Measurements from ENCODE around the gene FAM222A.

FAM222A gene

DNA sequence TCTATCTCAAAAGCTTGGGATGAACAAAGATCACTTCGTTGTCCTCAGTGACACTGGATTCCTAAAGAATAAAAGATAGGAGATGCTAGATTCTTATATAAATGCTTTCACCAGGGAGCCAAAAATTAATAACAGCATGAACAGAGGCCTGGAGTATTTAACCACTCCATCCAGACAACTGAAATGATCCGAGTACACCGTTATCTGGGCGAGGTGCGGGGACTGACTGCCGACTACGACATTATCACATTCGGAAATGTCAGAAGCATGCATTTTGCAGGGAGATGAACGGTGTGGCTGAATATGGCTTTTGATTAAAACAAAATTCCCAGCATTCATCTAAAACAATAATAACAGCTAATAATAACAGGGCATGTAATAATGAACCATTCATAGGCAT lies 63.0 kb downstream of the FAM222A start:
- no peaks in the 10 kb centered on the region for H3K36me3 ChIP-seq (ENCODE audit: insufficient read depth, low read length)
- 96% methylated on average over 8 of the region's 9 CpGs for WGBS
- H3K9me3 ChIP-seq (ENCODE audit: insufficient read depth, low read depth, low read length) = no peaks in the 10 kb centered on the region
- H3K27me3 ChIP-seq (ENCODE audit: insufficient read depth, low read length) = no peaks in the 10 kb centered on the region
- H3K27ac ChIP-seq (ENCODE audit: low read depth, low read length) = no peak overlapping the region
- H3K4me3 ChIP-seq (ENCODE audit: low read length) = no peak overlapping the region
- no peak overlapping the region for H3K9ac ChIP-seq (ENCODE audit: low read depth, low read length)
- H3K4me1 ChIP-seq (ENCODE audit: insufficient read depth, low read length) = no peaks in the 10 kb centered on the region

GRCh38 chr12:109777544-109777943 lies 63.9 kb downstream of the FAM222A start:
- no peaks in the 10 kb centered on the region for H3K9me3 ChIP-seq (ENCODE audit: insufficient read depth, low read depth, low read length)
- H3K9ac ChIP-seq (ENCODE audit: low read depth, low read length) = no peak overlapping the region
- no peak overlapping the region for H3K27ac ChIP-seq (ENCODE audit: low read depth, low read length)
- no peaks in the 10 kb centered on the region for H3K4me1 ChIP-seq (ENCODE audit: insufficient read depth, low read length)
- H3K4me3 ChIP-seq (ENCODE audit: low read length) = no peak overlapping the region
- H3K36me3 ChIP-seq (ENCODE audit: insufficient read depth, low read length) = no peaks in the 10 kb centered on the region
- H3K27me3 ChIP-seq (ENCODE audit: insufficient read depth, low read length) = no peaks in the 10 kb centered on the region
- 63% methylated on average over 5 of the region's 5 CpGs for WGBS

- Histone ChIP-seq H3K27me3 (ENCODE audit: insufficient read depth, low read length) (no peaks in the 10 kb centered on the region), H3K4me1 (ENCODE audit: insufficient read depth, low read length) (no peaks in the 10 kb centered on the region), H3K9ac (ENCODE audit: low read depth, low read length) (no peak overlapping the region), H3K36me3 (ENCODE audit: insufficient read depth, low read length) (no peaks in the 10 kb centered on the region), H3K9me3 (ENCODE audit: insufficient read depth, low read depth, low read length) (no peaks in the 10 kb centered on the region), H3K4me3 (ENCODE audit: low read length) (no peak overlapping the region), H3K27ac (ENCODE audit: low read depth, low read length) (no peak overlapping the region)
- 93% methylated on average over 1 of the region's 1 CpG for WGBS
These were observed 65.1 kb downstream of the FAM222A start for GRCh38 chr12:109778684-109779083.

GRCh38 chr12:109779382-109779781 lies 65.8 kb downstream of the FAM222A start:
- 95% methylated on average over 6 of the region's 6 CpGs for WGBS
- Histone ChIP-seq H3K9ac (ENCODE audit: low read depth, low read length) (no peak overlapping the region), H3K36me3 (ENCODE audit: insufficient read depth, low read length) (no peaks in the 10 kb centered on the region), H3K27me3 (ENCODE audit: insufficient read depth, low read length) (no peaks in the 10 kb centered on the region), H3K9me3 (ENCODE audit: insufficient read depth, low read depth, low read length) (no peaks in the 10 kb centered on the region), H3K4me3 (ENCODE audit: low read length) (no peak overlapping the region), H3K4me1 (ENCODE audit: insufficient read depth, low read length) (no peaks in the 10 kb centered on the region), H3K27ac (ENCODE audit: low read depth, low read length) (no peak overlapping the region)

DNA sequence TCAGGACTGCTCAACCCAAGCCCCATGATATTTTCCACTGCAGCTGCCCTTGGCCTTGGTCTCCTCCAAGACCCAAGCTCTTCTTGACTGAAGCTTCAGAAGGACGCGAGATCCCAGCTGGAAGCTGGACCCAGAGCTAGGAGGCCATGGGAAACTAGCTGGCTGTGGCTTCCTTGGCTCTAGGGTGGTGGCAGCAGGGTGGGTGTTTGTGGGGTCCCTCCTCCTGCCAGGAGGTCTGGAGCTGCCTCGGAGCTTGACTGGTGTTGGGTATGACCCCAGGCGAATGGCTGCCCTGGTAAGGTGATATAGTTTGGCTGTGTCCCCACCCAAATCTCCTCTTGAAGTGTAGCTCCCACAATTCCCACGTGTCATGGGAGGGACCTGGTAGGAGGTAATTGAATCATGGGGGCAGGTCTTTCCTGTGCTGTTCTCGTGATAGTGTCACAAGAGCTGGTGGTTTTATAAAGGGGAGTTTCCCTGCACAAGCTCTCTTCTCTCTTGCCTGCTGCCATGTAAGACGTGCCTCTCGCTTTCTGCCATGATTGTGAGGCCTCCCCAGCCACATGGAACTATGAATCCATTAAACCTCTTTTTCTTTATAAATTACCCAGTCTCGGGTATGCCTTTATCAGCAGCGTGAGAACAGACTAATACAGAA lies 68.2 kb downstream of the FAM222A start:
- Histone ChIP-seq H3K36me3 (ENCODE audit: insufficient read depth, low read length) (0 out of 2 replicates have a peak, but pooled peaks cover 2% of the 10 kb centered on the region), H3K9ac (ENCODE audit: low read depth, low read length) (no peak overlapping the region), H3K4me1 (ENCODE audit: insufficient read depth, low read length) (no peaks in the 10 kb centered on the region), H3K9me3 (ENCODE audit: insufficient read depth, low read depth, low read length) (no peaks in the 10 kb centered on the region), H3K4me3 (ENCODE audit: low read length) (no peak overlapping the region), H3K27me3 (ENCODE audit: insufficient read depth, low read length) (no peaks in the 10 kb centered on the region), H3K27ac (ENCODE audit: low read depth, low read length) (no peak overlapping the region)
- WGBS = 86% methylated on average over 10 of the region's 10 CpGs

GRCh38 chr12:109782326-109782703 lies 68.7 kb downstream of the FAM222A start:
- no peaks in the 10 kb centered on the region for H3K4me1 ChIP-seq (ENCODE audit: insufficient read depth, low read length)
- H3K27me3 ChIP-seq (ENCODE audit: insufficient read depth, low read length) = no peaks in the 10 kb centered on the region
- WGBS = 93% methylated on average over 9 of the region's 9 CpGs
- no peak overlapping the region for H3K27ac ChIP-seq (ENCODE audit: low read depth, low read length)
- H3K36me3 ChIP-seq (ENCODE audit: insufficient read depth, low read length) = 0 out of 2 replicates have a peak, but pooled peaks cover 2% of the 10 kb centered on the region
- no peak overlapping the region for H3K4me3 ChIP-seq (ENCODE audit: low read length)
- no peaks in the 10 kb centered on the region for H3K9me3 ChIP-seq (ENCODE audit: insufficient read depth, low read depth, low read length)
- no peak overlapping the region for H3K9ac ChIP-seq (ENCODE audit: low read depth, low read length)

- no peak overlapping the region for H3K9ac ChIP-seq (ENCODE audit: low read depth, low read length)
- no peak overlapping the region for H3K27ac ChIP-seq (ENCODE audit: low read depth, low read length)
- 0 out of 2 replicates have a peak, but pooled peaks cover 2% of the 10 kb centered on the region for H3K36me3 ChIP-seq (ENCODE audit: insufficient read depth, low read length)
- H3K4me3 ChIP-seq (ENCODE audit: low read length) = no peak overlapping the region
- 94% methylated on average over 28 of the region's 28 CpGs for whole genome bisulfite sequencing
- H3K9me3 ChIP-seq (ENCODE audit: insufficient read depth, low read depth, low read length) = no peaks in the 10 kb centered on the region
- no peaks in the 10 kb centered on the region for H3K4me1 ChIP-seq (ENCODE audit: insufficient read depth, low read length)
- no peaks in the 10 kb centered on the region for H3K27me3 ChIP-seq (ENCODE audit: insufficient read depth, low read length)
These were observed 69.7 kb downstream of the FAM222A start for GRCh38 chr12:109783135-109783964.

GRCh38 chr12:109783965-109784244 lies 70.3 kb downstream of the FAM222A start:
- WGBS = 91% methylated on average over 8 of the region's 8 CpGs
- H3K36me3 ChIP-seq (ENCODE audit: insufficient read depth, low read length) = 0 out of 2 replicates have a peak, but pooled peaks cover 2% of the 10 kb centered on the region

DNA sequence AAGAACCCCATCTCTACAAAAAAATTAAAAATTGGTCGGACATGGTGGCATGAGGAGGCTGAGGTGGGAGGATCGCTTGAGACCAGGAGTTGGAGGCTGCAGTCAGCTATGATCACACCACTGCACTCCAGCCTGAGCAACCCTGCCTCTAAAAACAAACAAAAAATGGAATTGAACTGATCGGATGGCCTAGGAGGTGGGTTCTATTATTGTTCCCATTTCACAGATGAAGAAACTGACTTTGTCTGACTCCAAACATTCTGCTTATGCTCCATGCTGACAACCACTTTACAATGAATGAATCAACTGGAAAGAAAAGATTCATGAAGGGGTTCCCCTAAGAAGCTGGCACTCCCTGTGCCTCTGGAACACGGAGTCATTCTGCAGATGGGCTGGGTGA lies 72.2 kb downstream of the FAM222A start:
- Histone ChIP-seq H3K9ac (ENCODE audit: low read depth, low read length) (no peak overlapping the region), H3K27me3 (ENCODE audit: insufficient read depth, low read length) (no peaks in the 10 kb centered on the region), H3K4me3 (ENCODE audit: low read length) (no peak overlapping the region), H3K27ac (ENCODE audit: low read depth, low read length) (no peak overlapping the region), H3K36me3 (ENCODE audit: insufficient read depth, low read length) (0 out of 2 replicates have a peak, but pooled peaks cover 2% of the 10 kb centered on the region), H3K4me1 (ENCODE audit: insufficient read depth, low read length) (no peaks in the 10 kb centered on the region), H3K9me3 (ENCODE audit: insufficient read depth, low read depth, low read length) (no peaks in the 10 kb centered on the region)
- 97% methylated on average over 4 of the region's 4 CpGs for WGBS

More at GRCh38 chr12:109783965-109784244, 70.3 kb downstream of the FAM222A start:
- H3K9me3 ChIP-seq (ENCODE audit: insufficient read depth, low read depth, low read length) = no peaks in the 10 kb centered on the region
- no peak overlapping the region for H3K27ac ChIP-seq (ENCODE audit: low read depth, low read length)
- H3K4me3 ChIP-seq (ENCODE audit: low read length) = no peak overlapping the region
- H3K9ac ChIP-seq (ENCODE audit: low read depth, low read length) = no peak overlapping the region
- no peaks in the 10 kb centered on the region for H3K27me3 ChIP-seq (ENCODE audit: insufficient read depth, low read length)
- no peaks in the 10 kb centered on the region for H3K4me1 ChIP-seq (ENCODE audit: insufficient read depth, low read length)

DNA sequence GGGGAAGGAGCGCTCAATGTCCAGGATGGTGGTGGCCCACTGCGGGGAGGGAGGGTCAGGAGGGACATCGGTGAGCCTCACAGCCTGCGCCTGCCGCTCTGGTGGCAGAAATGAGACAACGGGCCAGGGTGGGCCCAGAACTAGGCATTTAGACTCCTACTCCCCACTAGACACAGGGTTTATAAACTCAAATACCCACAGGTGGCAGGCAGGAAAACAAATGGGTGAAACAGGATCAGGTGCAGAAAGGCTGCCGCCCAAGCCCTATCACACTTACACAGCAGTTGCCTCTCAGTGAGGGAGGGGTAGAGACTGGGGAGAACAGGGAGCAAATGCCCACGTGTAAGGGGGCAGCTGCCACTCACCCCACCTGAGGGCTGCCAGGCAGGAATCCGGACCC lies 73.2 kb downstream of the FAM222A start:
- H3K9me3 ChIP-seq (ENCODE audit: insufficient read depth, low read depth, low read length) = no peaks in the 10 kb centered on the region
- H3K4me3 ChIP-seq (ENCODE audit: low read length) = no peak overlapping the region
- H3K27ac ChIP-seq (ENCODE audit: low read depth, low read length) = no peak overlapping the region
- H3K4me1 ChIP-seq (ENCODE audit: insufficient read depth, low read length) = no peaks in the 10 kb centered on the region
- 90% methylated on average over 9 of the region's 9 CpGs for WGBS
- 0 out of 2 replicates have a peak, but pooled peaks cover 2% of the 10 kb centered on the region for H3K36me3 ChIP-seq (ENCODE audit: insufficient read depth, low read length)
- H3K9ac ChIP-seq (ENCODE audit: low read depth, low read length) = no peak overlapping the region
- H3K27me3 ChIP-seq (ENCODE audit: insufficient read depth, low read length) = no peaks in the 10 kb centered on the region

- no peaks in the 10 kb centered on the region for H3K9me3 ChIP-seq (ENCODE audit: insufficient read depth, low read depth, low read length)
- no peaks in the 10 kb centered on the region for H3K27me3 ChIP-seq (ENCODE audit: insufficient read depth, low read length)
- no peak overlapping the region for H3K9ac ChIP-seq (ENCODE audit: low read depth, low read length)
- 0 out of 2 replicates have a peak, but pooled peaks cover 2% of the 10 kb centered on the region for H3K36me3 ChIP-seq (ENCODE audit: insufficient read depth, low read length)
- no peaks in the 10 kb centered on the region for H3K4me1 ChIP-seq (ENCODE audit: insufficient read depth, low read length)
- no peak overlapping the region for H3K27ac ChIP-seq (ENCODE audit: low read depth, low read length)
- H3K4me3 ChIP-seq (ENCODE audit: low read length) = no peak overlapping the region
- 86% methylated on average over 1 of the region's 1 CpG for WGBS
These were observed 76.0 kb downstream of the FAM222A start for GRCh38 chr12:109789526-109790048.

Measured in HUES64 (cell line).